Tibial nerve (tissue), 4 donors: Measurements from ENCODE around the gene CTSL. TPM values are rescaled to one million over a fixed set of nuclear protein-coding genes. Genes with fewer than 3 reads are reported as not detected.
A peak's percentile ranks its signal among the peaks of the same experiment; 100 is the strongest.
"Not testable (repeated sequence)": the region's sequence is repeated elsewhere in the genome, so short reads cannot be mapped to it uniquely, and the experiment has no call there.

Experiments
- DNase-seq, 2 donors: peaks; one replicate each; pipeline ENCODE4 v3.0.0-alpha.2; 2019; ENCODE audit warnings: low spot score in 2 of 2
- H3K27ac ChIP-seq, 4 donors: fragments of 200-600 bp; sonication (generic) in 3 of 4; one replicate each; pipeline ENCODE4 v1.5.1; 2017 to 2019; ENCODE audit warnings: mild to moderate bottlenecking in 1 of 4
- H3K27me3 ChIP-seq, 2 donors: fragments of 200-600 bp; sonication (generic) in 1 of 2; one replicate each; pipeline versions ENCODE4 v1.5.1 to v1.6.0; 2017 to 2019
- H3K36me3 ChIP-seq, 3 donors: fragments of 200-600 bp; sonication (generic); one replicate each; pipeline ENCODE4 v1.5.1; 2018 to 2019
- H3K4me1 ChIP-seq, 4 donors: fragments of 200-600 bp; sonication (generic) in 3 of 4; one replicate each; pipeline ENCODE4 v1.5.1; 2017 to 2019
- H3K4me3 ChIP-seq, 4 donors: fragments of 200-600 bp; sonication (generic) in 3 of 4; one replicate each; pipeline ENCODE4 v1.5.1; 2017 to 2019; ENCODE audit warnings: mild to moderate bottlenecking in 1 of 4, moderate library complexity in 1 of 4
- H3K9me3 ChIP-seq, 4 donors: fragments of 200-600 bp; sonication (generic) in 3 of 4; one replicate each; pipeline ENCODE4 v1.5.1; 2017 to 2019
- CTCF ChIP-seq, 5 experiments: fragments of 200-600 bp in 3 of 5; fragments of 450-650 bp in 2 of 5; sonication (generic) in 3 of 5; IDR thresholded peaks; one replicate each; pipeline ENCODE4 v1.5.1; 2016 to 2019; ENCODE audit warnings: antibody characterized with exemption in 5 of 5, mild to moderate bottlenecking in 3 of 5, moderate library complexity in 2 of 5
- EP300 ChIP-seq, 2 donors: sonication (generic); formaldehyde crosslinking; IDR thresholded peaks; one replicate each; pipeline ENCODE4 v1.6.1; 2017; ENCODE audit warnings: antibody characterized with exemption in 2 of 2, mild to moderate bottlenecking in 1 of 2
- POLR2A ChIP-seq, 2 donors: fragments of 450-650 bp; IDR thresholded peaks; one replicate each; pipeline ENCODE4 v1.6.1; 2017; ENCODE audit warnings: antibody characterized with exemption in 2 of 2, mild to moderate bottlenecking in 2 of 2, moderate library complexity in 2 of 2
- WGBS, 2 donors: methylation state at CpG; one replicate each; pipeline ENCODE4 v1.1.5; 2018; 5-methylcytosine and 5-hydroxymethylcytosine counted together
- total RNA-seq, 4 donors: library from RNA; depleted of rRNA; stranded (reverse); fragments of >200 nt; gene quantifications; one replicate each; pipeline ENCODE4 v1.1.0, GENCODE V29; 2016

The CTSL gene
- total RNA-seq, 4 donors from 2014 or later: 77.7 to 181 (median 100) TPM

GRCh38 chr9:87749335-87750035 lies 23.6 kb downstream of the CTSL start:
- Histone ChIP-seq H3K9me3 (peaks cover 0 to 5% (median 0%) of the 10 kb centered on the region in 4 donors), H3K27ac (no peak overlapping the region), H3K4me3 (no peak overlapping the region), H3K36me3 (no peaks in the 10 kb centered on the region), H3K27me3 (no peaks in the 10 kb centered on the region), H3K4me1 (no peaks in the 10 kb centered on the region)
- no peak for TF ChIP-seq CTCF (IDR thresholded peaks at IDR 0.05)
- TF ChIP-seq POLR2A (IDR thresholded peaks at IDR 0.05): no peak
- TF ChIP-seq EP300 (IDR thresholded peaks at IDR 0.05): peak in 1 of 2 donors; percentile 11
- DNase-seq: no peak
- 55 to 60% methylated on average over 5 of the region's 5 CpGs for WGBS, 2 donors

DNA sequence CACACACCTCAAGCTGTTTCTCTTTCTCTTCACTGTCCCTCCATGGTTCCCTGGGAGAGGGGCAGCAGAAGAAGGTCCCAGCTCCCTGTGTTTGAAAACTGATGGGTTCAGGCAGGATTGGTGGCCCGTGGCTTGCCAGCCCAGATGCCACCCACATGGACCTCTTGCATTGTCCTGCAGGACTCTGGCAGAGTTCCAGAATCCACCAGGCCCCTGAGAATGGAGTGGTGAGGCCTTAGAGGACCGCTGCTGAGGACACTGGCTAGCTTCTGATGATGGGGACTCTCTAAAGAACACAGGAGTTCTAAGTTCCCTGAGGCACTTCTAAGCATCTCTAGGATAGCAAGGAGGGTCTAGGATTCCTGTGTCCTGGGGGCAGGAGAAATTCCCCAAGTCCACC lies 24.8 kb downstream of the CTSL start:
- no peak for DNase-seq
- H3K4me1 ChIP-seq: no peaks in the 10 kb centered on the region
- H3K27ac ChIP-seq: no peak overlapping the region
- peaks cover 0 to 5% (median 0%) of the 10 kb centered on the region in 4 donors for H3K9me3 ChIP-seq
- no peak for TF ChIP-seq CTCF (IDR thresholded peaks at IDR 0.05)
- TF ChIP-seq POLR2A (IDR thresholded peaks at IDR 0.05): no peak
- TF ChIP-seq EP300 (IDR thresholded peaks at IDR 0.05): no peak
- 63 to 100% methylated on average over 1 to 2 of the region's 2 CpGs for WGBS, 2 donors
- H3K36me3 ChIP-seq: no peaks in the 10 kb centered on the region
- no peak overlapping the region for H3K4me3 ChIP-seq
- H3K27me3 ChIP-seq: no peaks in the 10 kb centered on the region

- Histone ChIP-seq H3K27me3 (no peaks in the 10 kb centered on the region), H3K4me3 (no peak overlapping the region), H3K4me1 (no peaks in the 10 kb centered on the region), H3K27ac (no peak overlapping the region), H3K36me3 (no peaks in the 10 kb centered on the region), H3K9me3 (peaks cover 0 to 5% (median 0%) of the 10 kb centered on the region in 4 donors)
- DNase-seq: no peak
- WGBS, 2 donors: 72 to 79% methylated on average over 3 of the region's 3 CpGs
- TF ChIP-seq EP300 (IDR thresholded peaks at IDR 0.05): no peak
Observed at GRCh38 chr9:87751423-87751822, 25.5 kb downstream of the CTSL start.

GRCh38 chr9:87751868-87752267 lies 25.9 kb downstream of the CTSL start:
- no peak for TF ChIP-seq POLR2A (IDR thresholded peaks at IDR 0.05)
- no peak for TF ChIP-seq EP300 (IDR thresholded peaks at IDR 0.05)
- TF ChIP-seq CTCF (IDR thresholded peaks at IDR 0.05): no peak
- Histone ChIP-seq H3K27me3 (no peaks in the 10 kb centered on the region), H3K4me3 (no peak overlapping the region), H3K36me3 (no peaks in the 10 kb centered on the region), H3K4me1 (no peaks in the 10 kb centered on the region), H3K9me3 (peaks cover 0 to 5% (median 0%) of the 10 kb centered on the region in 4 donors), H3K27ac (no peak overlapping the region)
- 69 to 70% methylated on average over 4 of the region's 4 CpGs for WGBS, 2 donors
- no peak for DNase-seq

DNA sequence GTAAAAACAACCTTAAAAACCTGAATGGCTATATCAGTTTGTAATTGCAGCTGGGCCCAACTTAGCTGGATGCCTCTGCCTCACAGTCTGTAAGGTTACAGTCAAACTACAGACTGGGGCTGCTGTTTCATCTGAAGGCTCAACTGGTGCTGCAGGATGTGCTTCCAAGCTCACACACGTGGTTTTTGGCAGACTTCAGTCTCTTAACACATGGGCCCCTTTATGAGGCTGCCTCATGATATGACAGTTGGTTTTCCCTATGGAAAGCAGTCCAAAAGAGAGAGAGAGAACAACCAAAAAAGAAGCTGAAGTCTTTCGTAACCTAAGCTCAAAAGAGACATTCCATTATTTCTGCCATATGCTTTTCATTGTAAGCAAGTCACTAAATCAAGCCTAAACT lies 27.4 kb downstream of the CTSL start:
- Histone ChIP-seq H3K27me3 (no peaks in the 10 kb centered on the region), H3K36me3 (no peaks in the 10 kb centered on the region), H3K4me1 (no peaks in the 10 kb centered on the region), H3K27ac (no peak overlapping the region), H3K9me3 (peaks cover 0 to 5% (median 0%) of the 10 kb centered on the region in 4 donors), H3K4me3 (no peak overlapping the region)
- TF ChIP-seq CTCF (IDR thresholded peaks at IDR 0.05) (no peak), POLR2A (IDR thresholded peaks at IDR 0.05) (no peak), EP300 (IDR thresholded peaks at IDR 0.05) (no peak)
- 45 to 53% methylated on average over 2 of the region's 2 CpGs for WGBS, 2 donors
- no peak for DNase-seq

- not testable (repeated sequence) for H3K4me1 ChIP-seq, H3K27me3 ChIP-seq, DNase-seq, H3K27ac ChIP-seq, H3K4me3 ChIP-seq, H3K36me3 ChIP-seq
- H3K9me3 ChIP-seq: peaks cover 0 to 11% (median 0%) of the 10 kb centered on the region in 4 donors
- 94 to 95% methylated on average over 7 to 11 of the region's 24 CpGs for WGBS, 2 donors
Observed at GRCh38 chr9:87758330-87758729, 32.4 kb downstream of the CTSL start.

GRCh38 chr9:87759980-87760379 lies 34.1 kb downstream of the CTSL start:
- DNase-seq, H3K27ac ChIP-seq, H3K4me3 ChIP-seq, H3K36me3 ChIP-seq, H3K27me3 ChIP-seq, H3K9me3 ChIP-seq, H3K4me1 ChIP-seq: not testable (repeated sequence)
